ENCODE measurements around the gene TBC1D22B.

TBC1D22B gene

GRCh38 chr6:37209461-37210205, 47.9 kb upstream of the TBC1D22B start:
- H3K4me2 ChIP-seq (ENCODE audit: low read length) = no peak overlapping the region
- TF ChIP-seq CTCF (IDR thresholded peaks at IDR 0.05; ENCODE audit: low read depth, low read length, poor library complexity, severe bottlenecking) (no peak), EZH2phosphoT487 (IDR thresholded peaks at IDR 0.05; ENCODE audit: borderline replicate concordance, low read length) (no peak)
- no peaks in the 10 kb centered on the region for H3K79me2 ChIP-seq (ENCODE audit: control insufficient read depth, low read length)
- H3K4me3 ChIP-seq (ENCODE audit: low read length) = no peak overlapping the region
- no peaks in the 10 kb centered on the region for H4K20me1 ChIP-seq (ENCODE audit: control insufficient read depth, insufficient read depth, low read depth, low read length)
- H3K9me2 ChIP-seq (replicated peaks; ENCODE audit: control insufficient read depth, low read length) = no peaks in the 10 kb centered on the region
- H3K36me3 ChIP-seq (ENCODE audit: control insufficient read depth, low read length) = no peaks in the 10 kb centered on the region
- no peaks in the 10 kb centered on the region for H3K4me1 ChIP-seq (ENCODE audit: control insufficient read depth, low read length)
- H3K9me3 ChIP-seq (ENCODE audit: control insufficient read depth, insufficient read depth, low read length) = no peaks in the 10 kb centered on the region
- no peaks in the 10 kb centered on the region for H3F3A ChIP-seq (ENCODE audit: control insufficient read depth, insufficient read depth)
- H3K27me3 ChIP-seq (ENCODE audit: control insufficient read depth, low read length) = peaks cover 11% of the 10 kb centered on the region
- no peak overlapping the region for H3K27ac ChIP-seq (ENCODE audit: low read depth, low read length)

- Histone ChIP-seq H3K4me2 (ENCODE audit: low read length) (no peak overlapping the region), H4K20me1 (ENCODE audit: control insufficient read depth, insufficient read depth, low read depth, low read length) (no peaks in the 10 kb centered on the region), H3K27ac (ENCODE audit: low read depth, low read length) (no peak overlapping the region), H3K4me3 (ENCODE audit: low read length) (no peak overlapping the region), H3K9me2 (replicated peaks; ENCODE audit: control insufficient read depth, low read length) (no peaks in the 10 kb centered on the region), H3K9me3 (ENCODE audit: control insufficient read depth, insufficient read depth, low read length) (no peaks in the 10 kb centered on the region), H3K79me2 (ENCODE audit: control insufficient read depth, low read length) (no peaks in the 10 kb centered on the region), H3K36me3 (ENCODE audit: control insufficient read depth, low read length) (no peaks in the 10 kb centered on the region), H3F3A (ENCODE audit: control insufficient read depth, insufficient read depth) (no peaks in the 10 kb centered on the region), H3K4me1 (ENCODE audit: control insufficient read depth, low read length) (no peaks in the 10 kb centered on the region), H3K27me3 (ENCODE audit: control insufficient read depth, low read length) (peaks cover 11% of the 10 kb centered on the region)
- TF ChIP-seq EZH2phosphoT487 (IDR thresholded peaks at IDR 0.05; ENCODE audit: borderline replicate concordance, low read length) (peak; percentile 62; the same call in 1 of the 2 replicates), CTCF (IDR thresholded peaks at IDR 0.05; ENCODE audit: low read depth, low read length, poor library complexity, severe bottlenecking) (peak; percentile 90)
These were observed 47.1 kb upstream of the TBC1D22B start for GRCh38 chr6:37210313-37210968.

- Histone ChIP-seq H3K9me2 (replicated peaks; ENCODE audit: control insufficient read depth, low read length) (no peaks in the 10 kb centered on the region), H3K36me3 (ENCODE audit: control insufficient read depth, low read length) (no peaks in the 10 kb centered on the region), H3K4me3 (ENCODE audit: low read length) (no peak overlapping the region), H3K27ac (ENCODE audit: low read depth, low read length) (no peak overlapping the region), H3K9me3 (ENCODE audit: control insufficient read depth, insufficient read depth, low read length) (no peaks in the 10 kb centered on the region), H3F3A (ENCODE audit: control insufficient read depth, insufficient read depth) (no peaks in the 10 kb centered on the region), H3K4me1 (ENCODE audit: control insufficient read depth, low read length) (no peaks in the 10 kb centered on the region), H3K4me2 (ENCODE audit: low read length) (no peak overlapping the region), H3K27me3 (ENCODE audit: control insufficient read depth, low read length) (peaks cover 11% of the 10 kb centered on the region), H4K20me1 (ENCODE audit: control insufficient read depth, insufficient read depth, low read depth, low read length) (no peaks in the 10 kb centered on the region), H3K79me2 (ENCODE audit: control insufficient read depth, low read length) (no peaks in the 10 kb centered on the region)
- TF ChIP-seq CTCF (IDR thresholded peaks at IDR 0.05; ENCODE audit: low read depth, low read length, poor library complexity, severe bottlenecking) (no peak), EZH2phosphoT487 (IDR thresholded peaks at IDR 0.05; ENCODE audit: borderline replicate concordance, low read length) (no peak)
These were observed 45.3 kb upstream of the TBC1D22B start for GRCh38 chr6:37212268-37212667.

All from DOHH2 (cell line).